ENCODE results near the gene ARSK.

Gene ARSK

DNA sequence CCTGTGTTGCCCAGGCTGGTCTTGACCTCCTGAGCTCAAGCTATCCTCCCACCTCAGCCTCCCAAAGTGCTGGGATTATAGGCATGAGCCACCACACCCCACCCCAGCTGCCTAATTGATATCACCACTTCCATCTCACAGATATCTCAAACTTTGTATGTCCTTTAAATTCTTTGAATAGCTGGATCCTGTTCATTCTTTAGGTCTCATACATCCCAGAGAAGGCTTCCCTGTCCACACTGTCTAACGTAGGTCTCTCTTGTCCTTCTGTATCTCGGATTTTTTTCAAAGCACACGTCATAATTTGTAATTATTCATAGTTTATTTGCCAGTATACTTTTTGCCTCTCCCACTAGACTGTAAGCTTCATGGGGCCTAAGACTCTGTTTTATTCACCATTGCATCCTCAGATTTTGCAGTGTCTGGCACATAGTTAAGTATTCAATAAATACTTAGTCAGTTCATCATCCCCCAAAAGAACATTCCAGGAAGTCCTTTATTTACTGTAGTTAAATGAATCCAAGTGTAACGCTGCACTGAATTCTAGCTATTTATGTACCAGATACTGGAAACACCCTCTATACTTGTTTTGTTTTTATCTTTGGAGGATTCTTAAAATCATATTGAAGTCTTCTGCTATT lies 10.5 kb downstream of the ARSK start:
- no peak for DNase-seq

DNA sequence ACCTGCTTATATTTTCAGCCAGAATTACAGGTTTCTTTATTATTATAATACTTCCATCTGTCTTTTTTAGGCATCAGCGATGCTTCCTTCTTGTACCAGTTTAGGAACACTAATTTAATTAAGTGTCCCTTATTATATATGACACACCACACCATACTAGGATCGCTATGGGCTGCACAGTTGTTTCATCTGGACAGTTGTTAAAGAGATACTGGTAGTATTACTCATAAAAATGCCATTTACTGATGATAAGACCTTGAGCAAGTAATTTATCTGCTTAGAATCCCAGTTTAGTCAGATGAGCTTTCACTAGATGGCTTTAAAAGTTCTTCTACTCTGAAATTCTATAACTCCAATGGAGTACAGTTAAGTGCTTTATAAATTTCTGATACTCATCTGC lies 17.1 kb downstream of the ARSK start:
- no peak for DNase-seq

DNA sequence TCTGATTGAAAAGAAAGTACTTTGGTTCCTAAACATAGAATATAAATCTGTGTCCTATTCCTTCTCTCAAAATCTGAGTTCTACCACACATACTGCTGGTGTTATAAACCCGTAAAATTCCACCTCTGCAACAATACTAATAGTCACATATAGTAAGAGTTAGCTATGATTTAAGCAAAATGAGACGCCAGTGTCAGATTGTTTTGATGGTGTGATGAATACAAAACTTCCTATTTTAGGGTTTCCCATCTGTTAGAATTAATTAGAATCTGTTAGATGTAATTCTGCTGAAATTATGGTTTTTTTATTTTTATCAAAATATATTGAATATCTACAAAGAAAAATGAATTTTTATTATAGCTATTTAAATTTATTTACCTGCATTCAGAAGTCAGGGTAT lies 26.7 kb downstream of the ARSK start:
- DNase-seq = no peak

DNA sequence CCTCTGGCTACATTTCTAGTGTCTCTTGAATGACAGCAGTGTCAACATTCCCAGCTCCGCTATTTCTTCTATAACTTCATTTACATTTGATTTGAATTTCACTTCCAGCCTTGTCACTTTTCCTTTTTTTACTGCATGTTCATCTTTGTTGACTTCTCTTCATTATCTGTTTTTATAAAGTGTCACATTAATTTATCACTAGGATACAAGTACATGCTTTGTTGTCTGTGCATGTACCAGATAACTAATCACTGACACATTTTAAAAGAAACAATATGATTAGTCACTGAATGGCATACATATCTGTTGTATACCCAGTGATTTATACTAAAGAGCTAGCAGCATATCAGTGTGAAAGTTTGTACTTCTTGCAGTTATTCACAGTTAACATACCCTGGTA lies 29.1 kb downstream of the ARSK start:
- no peak for DNase-seq

DNA sequence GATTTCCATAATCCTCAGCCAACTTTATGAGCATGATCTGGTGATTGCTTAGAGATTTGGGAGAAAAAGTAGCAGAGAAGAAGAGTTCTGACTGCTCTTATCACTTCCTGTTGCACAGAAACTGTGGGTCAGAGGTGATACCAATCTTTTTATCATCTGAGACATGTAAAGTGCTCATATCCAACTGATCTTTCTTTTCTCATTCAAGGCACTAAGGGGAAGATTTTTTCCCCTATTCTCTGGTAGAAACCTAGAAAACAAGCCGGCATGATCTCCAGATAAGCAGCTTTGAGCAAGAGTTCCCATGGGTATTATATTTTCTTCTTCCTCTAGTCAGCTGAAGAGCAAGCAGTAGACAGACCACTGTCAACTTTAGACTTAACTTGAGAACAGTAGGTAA lies 36.0 kb downstream of the ARSK start:
- no peak for DNase-seq

DNA sequence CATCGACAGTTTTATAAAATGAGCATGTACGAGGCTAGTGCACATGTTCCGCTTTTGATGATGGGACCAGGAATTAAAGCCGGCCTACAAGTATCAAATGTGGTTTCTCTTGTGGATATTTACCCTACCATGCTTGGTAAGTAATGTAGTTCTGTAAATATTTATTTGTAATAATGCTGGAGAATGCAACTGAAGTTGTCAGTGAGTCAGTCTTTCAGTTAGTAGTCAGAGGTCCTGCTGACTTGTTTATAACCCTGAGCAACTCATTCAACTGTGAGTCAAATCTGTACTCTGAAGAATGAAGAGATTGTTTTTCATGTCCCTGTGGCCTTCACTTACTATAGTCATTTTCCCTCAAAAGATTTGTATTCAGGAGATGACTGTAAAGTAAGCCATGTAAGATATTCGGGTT lies 36.6 kb downstream of the ARSK start:
- no peak for DNase-seq

DNA sequence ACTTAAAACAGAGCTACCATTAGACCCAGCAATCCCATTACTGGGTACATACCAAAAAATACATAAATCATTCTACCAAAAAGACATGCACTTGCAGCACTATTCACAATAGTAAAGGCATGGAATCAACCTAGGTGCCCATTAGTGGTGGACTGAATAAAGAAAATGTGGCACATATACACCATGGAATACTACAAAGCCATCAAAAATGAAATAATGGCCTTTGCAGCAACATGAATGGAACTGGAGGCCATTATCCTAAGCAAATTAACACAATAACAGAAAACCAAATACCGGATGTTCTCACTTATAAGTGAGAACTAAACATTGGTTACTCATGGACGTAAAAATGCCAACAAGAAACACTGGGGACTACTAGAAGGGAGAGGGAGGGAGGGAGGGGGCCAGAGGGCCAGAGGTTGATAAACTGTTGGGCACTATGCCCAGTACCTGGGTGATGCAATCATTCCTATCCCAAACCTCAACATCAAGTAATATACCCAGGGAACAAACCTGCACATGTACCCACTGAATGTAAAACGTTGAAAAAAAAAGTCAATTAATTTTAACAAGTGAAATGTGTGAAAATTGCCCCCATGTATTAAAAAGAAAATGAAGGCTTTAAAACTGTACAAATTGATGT lies 40.5 kb downstream of the ARSK start:
- no peak for DNase-seq

DNA sequence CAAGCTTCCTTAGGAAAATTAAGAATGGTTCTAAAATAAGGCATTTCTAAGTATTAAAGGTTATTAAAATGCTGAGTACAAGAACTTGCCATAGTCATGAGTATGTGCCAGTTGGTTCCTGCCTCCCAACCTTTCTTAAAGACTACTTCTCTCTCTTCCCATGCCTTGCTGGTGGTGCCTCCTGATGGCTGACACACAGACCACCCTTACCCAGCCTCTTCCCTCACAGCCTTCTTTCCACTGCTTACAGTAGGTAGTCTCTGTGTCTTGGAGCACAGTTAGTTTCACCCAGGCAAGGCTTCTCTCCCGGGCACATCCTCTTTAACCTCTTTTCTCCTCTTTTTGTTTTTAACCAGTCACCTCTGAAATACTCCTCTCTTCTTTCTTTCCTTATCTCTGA lies 44.4 kb downstream of the ARSK start:
- no peak for DNase-seq

DNA sequence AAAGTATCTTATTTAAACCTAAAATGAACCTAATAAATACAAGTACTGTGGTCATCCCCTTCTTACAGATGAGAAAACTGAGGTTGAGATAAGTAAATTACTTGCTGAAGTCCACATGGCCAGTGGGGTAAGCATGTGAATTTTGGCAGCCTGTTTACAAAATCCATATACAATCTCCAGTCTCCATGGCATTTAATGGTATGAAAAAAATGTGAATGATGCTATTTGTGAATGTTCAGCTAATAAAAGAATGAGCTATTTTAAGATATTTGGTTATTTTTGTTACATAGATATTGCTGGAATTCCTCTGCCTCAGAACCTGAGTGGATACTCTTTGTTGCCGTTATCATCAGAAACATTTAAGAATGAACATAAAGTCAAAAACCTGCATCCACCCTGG lies 45.7 kb downstream of the ARSK start:
- DNase-seq = no peak

DNA sequence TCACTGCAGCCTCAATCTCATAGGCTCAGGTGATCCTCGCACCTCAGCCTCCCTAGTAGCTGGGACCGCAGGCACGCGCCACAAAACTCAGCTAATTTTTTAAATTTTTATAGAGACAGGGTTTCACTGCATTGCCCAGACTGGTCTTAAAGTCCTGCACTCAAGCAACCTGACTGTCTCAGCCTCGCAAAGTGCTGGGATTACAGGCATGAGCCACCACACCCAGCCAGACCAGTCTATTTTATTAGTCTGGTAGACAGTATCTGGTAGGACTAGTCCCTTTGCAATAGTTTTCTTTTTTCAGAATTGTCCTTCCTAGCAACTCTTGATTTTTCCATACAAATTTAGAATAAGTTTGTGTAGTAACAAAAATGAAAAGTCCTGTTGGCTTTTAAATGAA lies 50.9 kb downstream of the ARSK start:
- DNase-seq = no peak

DNA sequence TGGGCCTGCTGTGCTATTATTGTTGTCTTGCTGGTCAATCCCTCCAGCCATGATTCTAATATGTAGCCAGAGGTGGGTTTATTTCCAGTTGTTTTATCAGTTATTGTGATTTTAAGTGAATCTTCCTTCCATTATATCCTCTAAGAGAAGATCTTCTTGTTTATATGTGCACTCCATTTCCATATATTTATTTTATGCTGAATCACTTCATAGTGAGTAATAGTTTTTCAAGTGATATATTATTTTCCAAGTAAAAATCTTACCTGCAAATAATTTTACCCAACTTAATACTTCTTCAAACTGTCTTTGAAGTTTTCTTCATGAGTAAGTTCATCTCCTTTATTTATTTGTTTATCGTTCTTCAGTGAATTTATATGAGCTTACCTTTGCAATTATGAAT lies 51.5 kb downstream of the ARSK start:
- no peak for DNase-seq

DNA sequence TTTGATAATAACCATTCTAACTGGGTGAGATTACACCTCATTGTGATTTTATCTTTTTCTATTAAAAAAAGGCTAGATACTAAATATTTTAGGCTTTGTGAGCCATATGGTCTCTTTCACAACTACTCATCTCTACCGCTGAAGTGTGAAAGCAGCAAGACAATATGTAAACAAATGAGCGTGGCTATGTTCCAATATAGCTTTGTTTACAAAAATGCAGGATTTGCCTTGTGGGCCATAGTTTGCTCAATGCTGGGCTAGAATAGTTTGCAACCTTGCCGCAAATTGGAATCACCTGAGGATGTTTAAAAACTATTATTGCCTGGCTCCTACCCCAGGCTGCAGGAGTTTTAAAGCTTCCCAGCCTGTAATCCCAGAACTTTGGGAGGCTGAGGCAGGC lies 54.8 kb downstream of the ARSK start:
- DNase-seq = no peak

DNA sequence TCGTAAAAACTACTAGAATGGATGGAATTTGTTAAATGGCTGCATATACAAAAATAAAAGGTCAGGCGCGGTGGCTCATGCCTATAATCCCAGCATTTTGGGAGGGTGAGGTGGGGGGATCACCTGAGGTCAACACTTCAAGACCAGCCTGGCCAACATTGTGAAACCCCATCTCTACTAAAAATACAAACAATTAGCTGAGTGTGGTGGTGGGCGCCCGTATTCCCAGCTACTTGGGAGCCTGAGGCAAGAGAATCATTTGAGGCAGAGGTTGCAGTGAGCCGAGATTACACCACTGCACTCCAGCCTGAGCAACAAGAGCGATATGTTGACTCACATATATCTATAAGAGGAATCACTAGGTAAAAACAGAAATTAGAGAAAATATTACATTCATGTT lies 55.6 kb downstream of the ARSK start:
- DNase-seq = no peak

DNA sequence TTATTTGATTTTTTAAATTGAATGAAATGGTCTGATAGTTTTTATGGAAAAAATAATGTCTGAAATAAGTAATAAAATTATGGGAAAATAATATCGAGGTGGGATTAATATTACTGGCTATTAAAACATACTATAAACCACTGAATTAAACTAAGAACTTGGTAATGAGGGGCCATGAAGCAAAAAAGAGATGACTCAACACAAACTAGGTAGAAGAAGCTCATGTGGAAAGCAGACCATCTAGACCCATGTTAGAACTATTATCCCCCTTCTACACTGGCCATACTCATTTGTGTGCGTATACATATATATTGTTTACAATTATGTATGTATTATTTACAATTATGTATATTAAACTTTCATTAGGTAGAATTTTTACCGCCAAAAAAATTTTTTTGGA lies 56.5 kb downstream of the ARSK start:
- no peak for DNase-seq

DNA sequence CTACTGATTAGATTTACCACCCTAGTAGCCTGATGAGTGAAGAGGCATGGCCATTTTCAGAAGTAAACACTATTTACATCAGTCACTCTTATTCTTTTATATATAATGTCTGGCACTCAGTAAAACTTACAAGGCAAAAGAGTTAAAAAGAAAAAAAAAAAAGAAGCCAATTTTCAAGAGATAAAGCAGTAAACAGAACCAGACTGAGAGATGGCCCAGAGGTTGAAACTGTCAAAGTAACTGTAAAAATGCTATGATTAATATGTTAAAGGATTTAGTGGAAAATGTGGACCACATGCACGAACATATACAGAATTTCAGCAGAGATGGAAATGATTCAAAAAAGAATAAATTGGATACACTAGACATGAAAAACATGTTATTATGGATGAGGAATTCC lies 58.6 kb downstream of the ARSK start:
- no peak for DNase-seq

DNA sequence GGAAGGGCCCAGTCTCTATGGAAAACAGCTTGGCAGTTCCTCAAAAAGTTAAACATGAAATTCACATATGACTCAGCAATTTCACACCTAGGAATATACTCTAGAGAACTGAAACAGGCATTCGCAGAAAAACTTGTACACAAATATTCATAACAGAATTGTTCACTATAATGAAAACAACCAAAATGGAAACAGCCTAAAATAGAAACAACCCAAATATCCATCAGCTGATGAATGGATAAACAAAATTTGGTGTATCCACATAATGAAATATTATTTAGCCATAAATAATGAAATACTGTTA lies 60.2 kb downstream of the ARSK start:
- no peak for DNase-seq

DNA sequence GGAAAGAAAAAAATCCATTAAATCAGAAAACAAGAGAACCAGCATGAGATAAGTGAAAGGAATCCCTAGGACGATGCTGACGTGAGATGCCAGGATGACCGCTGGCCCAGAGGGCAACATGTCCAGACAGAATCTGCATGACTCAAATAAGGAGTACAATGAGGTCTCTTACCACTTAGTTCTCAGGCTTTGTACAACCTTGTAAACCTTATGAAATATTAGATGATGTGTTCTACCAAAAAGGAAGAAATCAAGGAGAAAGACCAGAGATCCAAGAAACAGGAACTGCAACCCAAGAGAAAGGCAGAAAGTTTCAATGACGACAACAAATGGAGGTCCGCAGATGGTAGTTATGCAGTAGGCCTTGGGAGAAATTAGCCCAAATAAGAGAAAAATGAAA lies 62.2 kb downstream of the ARSK start:
- DNase-seq = no peak

DNA sequence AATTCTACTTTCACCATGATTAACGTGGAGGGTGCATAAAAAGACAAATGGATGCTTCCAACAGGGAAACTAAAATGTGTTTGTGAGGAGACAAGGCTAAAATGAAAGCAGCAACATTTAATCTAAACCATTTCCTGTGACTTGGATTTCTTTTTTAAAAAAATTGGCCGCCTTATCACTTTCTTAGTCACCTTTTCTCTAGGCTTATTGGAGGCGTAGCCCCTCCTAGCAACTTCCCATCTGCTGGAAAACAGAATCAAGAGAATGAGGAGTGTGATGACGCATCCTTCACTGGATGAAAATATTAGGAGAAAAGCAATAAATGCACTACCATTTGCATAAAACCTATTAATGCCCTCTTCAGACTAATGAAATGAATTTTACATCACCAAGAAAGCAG lies 64.2 kb downstream of the ARSK start:
- DNase-seq = no peak

DNA sequence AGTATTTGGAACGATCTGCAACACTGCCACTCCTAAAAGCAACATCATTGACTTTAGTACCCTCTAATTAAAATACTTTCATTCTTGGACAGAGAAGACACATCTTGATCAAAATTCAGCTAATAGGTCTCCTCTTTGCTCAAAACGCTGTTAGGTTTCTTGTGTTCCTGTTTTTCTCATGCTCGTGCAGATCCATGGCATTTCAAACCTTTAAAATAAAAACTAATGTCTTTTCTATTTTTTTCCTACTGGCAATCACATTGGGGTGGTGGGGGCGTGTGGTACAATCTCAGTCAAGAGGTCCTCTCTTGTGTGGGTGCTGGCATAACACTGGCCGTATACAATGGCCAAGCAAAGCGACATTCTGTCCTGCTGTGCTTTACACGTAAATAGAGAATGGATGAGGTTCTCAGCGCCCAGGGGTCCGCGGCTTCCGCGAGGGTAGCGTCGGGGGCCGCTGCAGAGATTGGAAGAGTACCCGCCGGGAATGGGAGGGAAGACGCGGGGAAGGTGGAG lies 64.7 kb downstream of the ARSK start:
- DNase-seq = no peak

DNA sequence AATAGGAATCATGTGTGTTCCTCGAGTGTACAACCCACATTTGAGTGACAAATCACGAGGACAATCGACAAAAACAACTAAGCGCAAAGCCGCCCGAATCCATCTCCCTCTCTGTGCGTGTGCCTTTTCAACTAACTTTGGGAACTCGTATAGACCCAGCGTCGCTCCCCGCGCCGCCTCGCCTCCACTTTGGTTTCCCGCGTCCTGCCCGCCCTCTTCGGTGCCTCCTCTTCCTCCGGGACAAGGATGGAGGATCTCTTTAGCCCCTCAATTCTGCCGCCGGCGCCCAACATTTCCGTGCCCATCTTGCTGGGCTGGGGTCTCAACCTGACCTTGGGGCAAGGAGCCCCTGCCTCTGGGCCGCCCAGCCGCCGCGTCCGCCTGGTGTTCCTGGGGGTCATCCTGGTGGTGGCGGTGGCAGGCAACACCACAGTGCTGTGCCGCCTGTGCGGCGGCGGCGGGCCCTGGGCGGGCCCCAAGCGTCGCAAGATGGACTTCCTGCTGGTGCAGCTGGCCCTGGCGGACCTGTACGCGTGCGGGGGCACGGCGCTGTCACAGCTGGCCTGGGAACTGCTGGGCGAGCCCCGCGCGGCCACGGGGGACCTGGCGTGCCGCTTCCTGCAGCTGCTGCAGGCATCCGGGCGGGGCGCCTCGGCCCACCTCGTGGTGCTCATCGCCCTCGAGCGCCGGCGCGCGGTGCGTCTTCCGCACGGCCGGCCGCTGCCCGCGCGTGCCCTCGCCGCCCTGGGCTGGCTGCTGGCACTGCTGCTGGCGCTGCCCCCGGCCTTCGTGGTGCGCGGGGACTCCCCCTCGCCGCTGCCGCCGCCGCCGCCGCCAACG lies 65.3 kb downstream of the ARSK start, which contains the start of gene GPR150:
Gene GPR150, plus strand, starts transcription at position 58 of the 840 bp plus-strand sequence. Its CDS starts 189 bp downstream, at position 247.
- DNase-seq = peak; percentile 66

DNA sequence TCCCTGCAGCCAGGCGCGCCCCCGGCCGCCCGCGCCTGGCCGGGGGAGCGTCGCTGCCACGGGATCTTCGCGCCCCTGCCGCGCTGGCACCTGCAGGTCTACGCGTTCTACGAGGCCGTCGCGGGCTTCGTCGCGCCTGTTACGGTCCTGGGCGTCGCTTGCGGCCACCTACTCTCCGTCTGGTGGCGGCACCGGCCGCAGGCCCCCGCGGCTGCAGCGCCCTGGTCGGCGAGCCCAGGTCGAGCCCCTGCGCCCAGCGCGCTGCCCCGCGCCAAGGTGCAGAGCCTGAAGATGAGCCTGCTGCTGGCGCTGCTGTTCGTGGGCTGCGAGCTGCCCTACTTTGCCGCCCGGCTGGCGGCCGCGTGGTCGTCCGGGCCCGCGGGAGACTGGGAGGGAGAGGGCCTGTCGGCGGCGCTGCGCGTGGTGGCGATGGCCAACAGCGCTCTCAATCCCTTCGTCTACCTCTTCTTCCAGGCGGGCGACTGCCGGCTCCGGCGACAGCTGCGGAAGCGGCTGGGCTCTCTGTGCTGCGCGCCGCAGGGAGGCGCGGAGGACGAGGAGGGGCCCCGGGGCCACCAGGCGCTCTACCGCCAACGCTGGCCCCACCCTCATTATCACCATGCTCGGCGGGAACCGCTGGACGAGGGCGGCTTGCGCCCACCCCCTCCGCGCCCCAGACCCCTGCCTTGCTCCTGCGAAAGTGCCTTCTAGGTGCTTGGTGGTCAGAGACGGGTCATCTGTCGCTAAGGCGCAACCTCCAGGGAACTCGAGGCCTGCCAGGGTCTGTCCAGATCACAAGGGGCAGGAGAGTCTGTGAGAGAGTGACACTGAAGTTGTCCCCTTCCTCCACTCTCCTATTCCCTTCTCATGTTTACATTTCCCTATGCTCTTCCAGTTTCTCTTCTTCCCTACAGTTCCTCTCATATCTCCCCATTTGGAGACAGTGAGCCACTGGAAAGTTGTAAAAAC lies 66.3 kb downstream of the ARSK start:
- DNase-seq = peak; percentile 52

DNA sequence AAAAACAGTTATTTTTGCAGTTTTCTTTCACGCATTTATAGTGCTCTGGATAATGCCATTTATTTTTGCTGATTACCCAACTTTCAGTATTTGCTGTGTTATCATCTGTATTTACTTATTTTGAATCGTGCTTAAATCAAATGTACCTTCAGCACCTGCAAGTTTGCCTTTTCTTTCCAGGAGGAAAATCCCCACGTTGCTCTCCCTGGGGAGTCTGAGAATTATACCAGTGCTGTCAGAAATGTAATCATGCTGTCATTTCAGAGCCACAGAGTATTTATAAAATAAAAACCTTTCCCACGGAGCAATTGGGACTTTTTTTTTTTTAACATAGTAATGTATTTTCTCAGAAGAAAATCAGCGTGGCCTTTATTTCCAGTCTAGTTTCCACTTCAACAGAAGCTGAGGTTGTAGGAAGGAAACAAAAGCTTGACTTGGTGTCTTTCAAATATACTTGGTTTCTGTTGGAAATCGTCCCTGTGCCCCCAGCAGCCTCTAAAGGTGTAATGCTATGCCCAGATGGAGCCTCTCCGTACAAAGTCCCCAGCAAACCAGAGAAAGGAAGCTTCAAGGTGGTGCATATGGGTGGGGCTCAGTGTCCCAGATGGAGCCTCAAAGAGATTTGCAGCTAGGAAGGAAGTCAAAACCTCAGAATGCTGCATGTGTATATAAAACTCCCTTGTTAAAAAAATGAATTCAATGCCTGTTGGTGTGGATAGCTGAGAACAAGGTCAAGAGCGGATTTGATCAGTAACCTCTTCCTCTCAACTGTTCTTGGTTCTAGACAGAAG lies 67.1 kb downstream of the ARSK start:
- DNase-seq = no peak
